K562 (cell line): ENCODE measurements around the gene PGGHG. TPM values are rescaled to one million over a fixed set of nuclear protein-coding genes. Genes with fewer than 3 reads are reported as not detected.

Experiments used
- FOXJ2 ChIP-seq: fragments of 200-800 bp; sonication (Bioruptor generic); IDR thresholded peaks from 2 replicates; pipeline ENCODE4 v1.6.1; 2016; ENCODE audit warnings: missing genetic modification characterization, missing compliant biosample characterization
- L3MBTL2 ChIP-seq: fragments of 450-650 bp; IDR thresholded peaks from 2 replicates; pipeline ENCODE4 v1.6.1; 2016; ENCODE audit warnings: mild to moderate bottlenecking, moderate library complexity
- MLLT1 ChIP-seq, 2 experiments: fragments of 450-650 bp; IDR thresholded peaks; 2 replicates each; pipeline ENCODE4 v1.6.1; 2016
- MYBL2 ChIP-seq, 2 experiments: fragments of 450-650 bp in 1 of 2; sonication (generic) in 1 of 2; formaldehyde crosslinking in 1 of 2; IDR thresholded peaks; 2 replicates each; pipeline versions ENCODE4 v1.6.1 to v1.8.1; 2017 to 2022; ENCODE audit warnings: borderline replicate concordance in 1 of 2, inconsistent platforms in 1 of 2, low read depth in 1 of 2, mild to moderate bottlenecking in 1 of 2, missing genetic modification reagents in 1 of 2, moderate library complexity in 1 of 2
- NCOA1 ChIP-seq: fragments of 450-650 bp; IDR thresholded peaks from 2 replicates; pipeline ENCODE4 v1.6.1; 2016; ENCODE audit warnings: low read depth
- NR4A1 ChIP-seq, 2 experiments: fragments of 250-450 bp in 1 of 2; fragments of 450-650 bp in 1 of 2; sonication (Bioruptor Pico) in 1 of 2; IDR thresholded peaks; 2 replicates each; pipeline versions ENCODE4 v1.4.0 to v1.6.1; 2016 to 2020; ENCODE audit warnings: mild to moderate bottlenecking in 2 of 2, missing compliant biosample characterization in 1 of 2, missing genetic modification characterization in 1 of 2, moderate library complexity in 1 of 2
- RBM25 ChIP-seq: fragments of 200-400 bp; formaldehyde crosslinking; IDR thresholded peaks from 2 replicates; pipeline ENCODE4 v1.6.1; 2018; ENCODE audit warnings: low read length, low read depth, moderate library complexity; ENCODE audit not compliant: severe bottlenecking
- SOX6 ChIP-seq: fragments of 450-650 bp; IDR thresholded peaks from 2 replicates; pipeline ENCODE4 v1.6.1; 2014; ENCODE audit warnings: mild to moderate bottlenecking
- TARDBP ChIP-seq: fragments of 450-650 bp; IDR thresholded peaks from 2 replicates; pipeline ENCODE4 v1.6.1; 2016
- ZFP91 ChIP-seq: sonication (generic); formaldehyde crosslinking; IDR thresholded peaks from 2 replicates; pipeline ENCODE4 v1.8.0; 2022; ENCODE audit warnings: mild to moderate bottlenecking, missing genetic modification reagents
- ZNF408 ChIP-seq: fragments of 250-450 bp; sonication (Bioruptor Pico); IDR thresholded peaks from 2 replicates; pipeline ENCODE4 v1.4.0; 2020; ENCODE audit warnings: low read depth, mild to moderate bottlenecking, moderate library complexity
- ZNF76 ChIP-seq: fragments of 250-450 bp; sonication (Bioruptor Pico); IDR thresholded peaks from 2 replicates; pipeline ENCODE4 v1.4.0; 2020; ENCODE audit warnings: mild to moderate bottlenecking, moderate library complexity, borderline replicate concordance
- polyA plus RNA-seq, 8 experiments: library from polyadenylated mRNA; depleted of rRNA in 4 of 8; stranded (reverse) in 5 of 8; unstranded in 3 of 8; fragments of >200 nt; fragmentation: Nextera tagmentation in 2 of 8; fragmentation: Illumina TruSeq in 1 of 8; extraction: Ambion mirVana in 2 of 8; extraction: Trizol in 1 of 8; gene quantifications; 2 replicates each; pipeline versions ENCODE4 v1.2.1 to v1.2.3, GENCODE V29; 2011 to 2014; ENCODE audit warnings: inconsistent platforms in 1 of 8, missing spikeins in 1 of 8
- total RNA-seq, 7 experiments: library from RNA; depleted of rRNA in 6 of 7; stranded (reverse); fragments of >200 nt in 6 of 7; fragmentation: Illumina TruSeq in 2 of 7; extraction: Trizol in 2 of 7; gene quantifications; 2 replicates each; pipeline versions ENCODE4 v1.2.1 to v1.2.3, GENCODE V29; 2011 to 2021; ENCODE audit warnings: low replicate concordance in 1 of 7
- TF ChIP-seq, protein P1 (sequence below), 2 experiments: fragments of 450-650 bp; IDR thresholded peaks; 2 replicates each; pipeline ENCODE4 v1.6.1; 2018; ENCODE audit warnings: mild to moderate bottlenecking in 2 of 2, low read depth in 1 of 2; ENCODE audit not compliant: partially characterized antibody in 2 of 2
- TF ChIP-seq, protein P2 (sequence below), 2 experiments: IDR thresholded peaks; 2 replicates each; pipeline ENCODE4 v1.6.1; 2011; ENCODE audit warnings: borderline replicate concordance in 1 of 2, control low read depth in 1 of 2, low read depth in 1 of 2, low read length in 1 of 2, mild to moderate bottlenecking in 1 of 2, mixed read lengths in 1 of 2, moderate library complexity in 1 of 2; ENCODE audit not compliant: insufficient read depth in 1 of 2, insufficient read length in 1 of 2, poor library complexity in 1 of 2, severe bottlenecking in 1 of 2; ENCODE audit errors: extremely low read depth in 1 of 2
- TF ChIP-seq, protein P3 (sequence below): fragments of 250-450 bp; sonication (Bioruptor Pico); IDR thresholded peaks from 2 replicates; pipeline ENCODE4 v1.8.0; 2021; ENCODE audit warnings: moderate library complexity, mild to moderate bottlenecking, inconsistent platforms

Gene PGGHG
- total and polyA plus RNA-seq, 9 of the 15 experiments (the other 6 are each of a cell fraction or from before 2014, with no cell fraction given): 0.38 to 85.1 (median 18.1) TPM

DNA sequence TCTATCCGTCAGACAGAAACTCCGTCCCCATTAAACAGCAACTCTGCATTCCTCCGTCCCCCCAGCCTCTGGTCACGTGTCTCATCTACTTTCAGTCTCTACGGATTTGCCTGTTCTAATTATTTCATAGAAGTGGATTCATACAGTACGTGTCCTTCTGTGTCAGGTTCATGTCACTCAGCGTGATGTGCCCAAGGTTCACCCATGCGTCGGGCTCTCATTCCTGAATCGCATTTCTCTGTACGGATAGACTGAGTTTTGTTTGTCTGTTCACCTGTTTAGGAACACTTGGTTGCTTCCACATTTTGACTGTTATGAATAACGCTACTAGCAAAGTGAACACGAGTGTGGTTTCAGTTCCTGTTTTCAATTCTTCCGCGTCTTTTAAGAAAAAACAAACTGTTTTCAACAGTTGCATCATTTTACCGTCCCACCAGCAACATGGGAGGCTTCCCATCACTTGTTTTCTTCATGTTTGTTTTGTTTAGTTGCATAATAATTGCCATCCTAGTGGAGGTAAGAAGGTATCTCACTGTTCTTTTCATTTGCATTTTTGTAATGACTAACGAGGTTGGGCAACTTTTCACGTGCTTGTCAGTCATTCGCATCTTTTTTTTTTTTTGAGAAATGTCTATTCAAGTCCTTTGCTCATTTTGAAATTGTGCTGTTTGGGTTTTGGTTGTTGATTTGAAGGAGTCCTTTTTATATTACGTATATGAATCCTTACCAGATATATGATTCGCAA lies 19.6 kb upstream of the PGGHG start (continued):
- TF ChIP-seq, protein P1, sequence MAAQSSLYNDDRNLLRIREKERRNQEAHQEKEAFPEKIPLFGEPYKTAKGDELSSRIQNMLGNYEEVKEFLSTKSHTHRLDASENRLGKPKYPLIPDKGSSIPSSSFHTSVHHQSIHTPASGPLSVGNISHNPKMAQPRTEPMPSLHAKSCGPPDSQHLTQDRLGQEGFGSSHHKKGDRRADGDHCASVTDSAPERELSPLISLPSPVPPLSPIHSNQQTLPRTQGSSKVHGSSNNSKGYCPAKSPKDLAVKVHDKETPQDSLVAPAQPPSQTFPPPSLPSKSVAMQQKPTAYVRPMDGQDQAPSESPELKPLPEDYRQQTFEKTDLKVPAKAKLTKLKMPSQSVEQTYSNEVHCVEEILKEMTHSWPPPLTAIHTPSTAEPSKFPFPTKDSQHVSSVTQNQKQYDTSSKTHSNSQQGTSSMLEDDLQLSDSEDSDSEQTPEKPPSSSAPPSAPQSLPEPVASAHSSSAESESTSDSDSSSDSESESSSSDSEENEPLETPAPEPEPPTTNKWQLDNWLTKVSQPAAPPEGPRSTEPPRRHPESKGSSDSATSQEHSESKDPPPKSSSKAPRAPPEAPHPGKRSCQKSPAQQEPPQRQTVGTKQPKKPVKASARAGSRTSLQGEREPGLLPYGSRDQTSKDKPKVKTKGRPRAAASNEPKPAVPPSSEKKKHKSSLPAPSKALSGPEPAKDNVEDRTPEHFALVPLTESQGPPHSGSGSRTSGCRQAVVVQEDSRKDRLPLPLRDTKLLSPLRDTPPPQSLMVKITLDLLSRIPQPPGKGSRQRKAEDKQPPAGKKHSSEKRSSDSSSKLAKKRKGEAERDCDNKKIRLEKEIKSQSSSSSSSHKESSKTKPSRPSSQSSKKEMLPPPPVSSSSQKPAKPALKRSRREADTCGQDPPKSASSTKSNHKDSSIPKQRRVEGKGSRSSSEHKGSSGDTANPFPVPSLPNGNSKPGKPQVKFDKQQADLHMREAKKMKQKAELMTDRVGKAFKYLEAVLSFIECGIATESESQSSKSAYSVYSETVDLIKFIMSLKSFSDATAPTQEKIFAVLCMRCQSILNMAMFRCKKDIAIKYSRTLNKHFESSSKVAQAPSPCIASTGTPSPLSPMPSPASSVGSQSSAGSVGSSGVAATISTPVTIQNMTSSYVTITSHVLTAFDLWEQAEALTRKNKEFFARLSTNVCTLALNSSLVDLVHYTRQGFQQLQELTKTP (IDR thresholded peaks at IDR 0.05; ENCODE audit: low read depth in 1 of 2, partially characterized antibody in 2 of 2): peak; percentile 73 to 91
- no peak for TF ChIP-seq ZFP91 (CRISPR knock-in tag)
- TF ChIP-seq, protein P2, sequence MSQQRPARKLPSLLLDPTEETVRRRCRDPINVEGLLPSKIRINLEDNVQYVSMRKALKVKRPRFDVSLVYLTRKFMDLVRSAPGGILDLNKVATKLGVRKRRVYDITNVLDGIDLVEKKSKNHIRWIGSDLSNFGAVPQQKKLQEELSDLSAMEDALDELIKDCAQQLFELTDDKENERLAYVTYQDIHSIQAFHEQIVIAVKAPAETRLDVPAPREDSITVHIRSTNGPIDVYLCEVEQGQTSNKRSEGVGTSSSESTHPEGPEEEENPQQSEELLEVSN (IDR thresholded peaks at IDR 0.05; ENCODE audit: borderline replicate concordance in 1 of 2, extremely low read depth in 1 of 2, insufficient read depth in 1 of 2, insufficient read length in 1 of 2, low read depth in 1 of 2, low read length in 1 of 2, poor library complexity in 1 of 2, severe bottlenecking in 1 of 2): peak in 1 of 2 experiments; percentile 18
- no peak for TF ChIP-seq RBM25
- TF ChIP-seq NCOA1: 0 out of 2 replicates have a peak, but pooled peaks have one; percentile 21
- TF ChIP-seq, protein P3, sequence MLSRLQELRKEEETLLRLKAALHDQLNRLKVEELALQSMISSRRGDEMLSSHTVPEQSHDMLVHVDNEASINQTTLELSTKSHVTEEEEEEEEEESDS (CRISPR knock-in tag): no peak
- TF ChIP-seq ZNF76: no peak
- TF ChIP-seq SOX6: peak; percentile 88
- no peak for TF ChIP-seq NR4A1 (CRISPR knock-in tag; IDR thresholded peaks at IDR 0.05)
- TF ChIP-seq NR4A1 (tag; IDR thresholded peaks at IDR 0.05): peak; percentile 71
- peak; percentile 56 for TF ChIP-seq L3MBTL2
- TF ChIP-seq ZNF408 (CRISPR knock-in tag): no peak
- peak; percentile 71 for TF ChIP-seq MYBL2 (IDR thresholded peaks at IDR 0.05; ENCODE audit: low read depth)
- TF ChIP-seq MYBL2 (CRISPR knock-in tag; IDR thresholded peaks at IDR 0.05; ENCODE audit: borderline replicate concordance): no peak
- peak; percentile 12 to 15; a peak in 1 of 4 replicates for TF ChIP-seq MLLT1 (IDR thresholded peaks at IDR 0.05)
- no peak for TF ChIP-seq TARDBP
- peak; percentile 83 for TF ChIP-seq FOXJ2 (tag)
